RWPE2 (cell line): ENCODE results near the gene NTRK1.

Experiments
- ATAC-seq: fragments of 200-7000 bp; cut with Tn5 transposase; 3 replicates; pipeline ENCODE4 v1.9.1; 2021; ENCODE audit warnings: low read depth
- DNase-seq: peaks from one replicate; pipeline ENCODE4 v3.0.0-alpha.2; 2020; ENCODE audit warnings: low spot score
- H3K27ac ChIP-seq: fragments of 450-650 bp; 2 replicates; pipeline ENCODE4 v1.5.1; 2017; ENCODE audit warnings: mild to moderate bottlenecking; ENCODE audit not compliant: poor library complexity, severe bottlenecking
- H3K27me3 ChIP-seq: fragments of 250-450 bp; sonication (Bioruptor Pico); 2 replicates; pipeline ENCODE4 v1.5.1; 2021; ENCODE audit warnings: mild to moderate bottlenecking, moderate library complexity; ENCODE audit not compliant: insufficient read depth, poor library complexity, severe bottlenecking
- H3K36me3 ChIP-seq: fragments of 250-450 bp; sonication (Bioruptor Pico); 2 replicates; pipeline ENCODE4 v1.5.1; 2020; ENCODE audit warnings: low read depth, mild to moderate bottlenecking, moderate library complexity
- H3K4me1 ChIP-seq: fragments of 250-450 bp; sonication (Bioruptor Pico); 2 replicates; pipeline ENCODE4 v1.5.1; 2021; ENCODE audit warnings: mild to moderate bottlenecking, moderate library complexity; ENCODE audit not compliant: insufficient read depth, poor library complexity, severe bottlenecking
- H3K4me3 ChIP-seq: fragments of 250-450 bp; sonication (Bioruptor Pico); 2 replicates; pipeline ENCODE4 v1.5.1; 2021; ENCODE audit warnings: mild to moderate bottlenecking, moderate library complexity; ENCODE audit not compliant: severe bottlenecking
- H3K9me3 ChIP-seq: fragments of 250-450 bp; sonication (Bioruptor Pico); 2 replicates; pipeline ENCODE4 v1.5.1; 2021; ENCODE audit warnings: mild to moderate bottlenecking, moderate library complexity; ENCODE audit not compliant: severe bottlenecking
- CTCF ChIP-seq: fragments of 450-650 bp; IDR thresholded peaks from one replicate; pipeline ENCODE4 v1.5.1; 2017; ENCODE audit warnings: mild to moderate bottlenecking, moderate library complexity; ENCODE audit not compliant: poor library complexity, severe bottlenecking

The NTRK1 gene

DNA sequence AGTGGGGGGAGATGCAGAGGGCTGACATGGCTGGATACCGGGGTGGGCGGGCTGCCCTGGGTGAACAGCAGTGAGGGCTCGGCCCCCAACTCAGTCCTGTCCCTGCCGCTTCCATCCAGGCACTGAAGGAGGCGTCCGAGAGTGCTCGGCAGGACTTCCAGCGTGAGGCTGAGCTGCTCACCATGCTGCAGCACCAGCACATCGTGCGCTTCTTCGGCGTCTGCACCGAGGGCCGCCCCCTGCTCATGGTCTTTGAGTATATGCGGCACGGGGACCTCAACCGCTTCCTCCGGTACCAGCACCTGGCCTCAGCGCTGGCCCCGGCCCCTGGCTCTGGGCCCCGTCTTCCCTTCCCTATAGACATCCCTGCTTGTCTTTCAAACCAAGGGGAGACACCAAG, 15.6 kb downstream of the NTRK1 start:
- no peaks in the 10 kb centered on the region for H3K36me3 ChIP-seq
- no peak overlapping the region for H3K4me3 ChIP-seq
- no peak for DNase-seq
- ATAC-seq = no peak
- H3K4me1 ChIP-seq = no peaks in the 10 kb centered on the region
- H3K27ac ChIP-seq = no peak overlapping the region
- TF ChIP-seq CTCF = no peak
- H3K27me3 ChIP-seq = no peaks in the 10 kb centered on the region
- H3K9me3 ChIP-seq = no peaks in the 10 kb centered on the region

DNA sequence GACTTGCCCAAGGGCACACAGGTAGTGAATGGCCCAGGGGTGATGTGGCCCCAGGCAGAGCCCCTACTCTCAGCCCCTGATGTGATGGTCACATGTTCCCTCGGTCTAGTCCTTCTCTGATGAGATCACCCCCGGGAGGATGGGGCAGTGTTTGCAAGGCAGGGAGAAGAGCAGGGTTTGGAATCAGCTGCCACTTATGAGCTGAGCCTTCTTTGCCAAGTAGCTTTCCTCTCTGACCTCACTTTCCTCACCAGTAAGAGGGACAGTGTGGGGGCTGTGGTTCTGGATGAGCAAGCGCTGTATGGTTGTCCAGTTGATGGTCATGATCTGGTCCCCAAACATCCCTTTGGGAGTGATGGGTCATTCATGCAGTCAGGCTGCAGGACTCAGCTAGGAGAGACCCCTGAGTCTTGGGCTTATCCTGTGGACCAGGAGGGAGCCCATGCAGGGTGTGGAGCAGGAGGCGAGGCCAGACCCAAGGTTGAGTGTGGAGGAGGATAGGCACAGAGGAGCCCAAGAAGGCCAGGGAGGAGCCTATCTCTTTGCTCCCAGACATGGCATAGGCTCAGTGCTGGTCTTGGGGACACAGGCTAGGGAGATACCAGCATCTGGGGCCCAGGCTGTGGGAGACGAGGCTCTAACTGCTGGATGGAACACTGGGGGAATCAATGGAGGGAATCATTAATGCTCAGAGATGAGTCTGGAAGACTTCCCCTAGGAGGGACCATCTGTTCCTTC, 16.9 kb downstream of the NTRK1 start:
- H3K4me3 ChIP-seq = no peak overlapping the region
- H3K27ac ChIP-seq = no peak overlapping the region
- no peaks in the 10 kb centered on the region for H3K4me1 ChIP-seq
- H3K36me3 ChIP-seq = no peaks in the 10 kb centered on the region
- no peak for ATAC-seq
- no peak for DNase-seq
- no peaks in the 10 kb centered on the region for H3K27me3 ChIP-seq
- no peaks in the 10 kb centered on the region for H3K9me3 ChIP-seq
- no peak for TF ChIP-seq CTCF

- H3K4me1 ChIP-seq = no peaks in the 10 kb centered on the region
- no peak for ATAC-seq
- no peak for DNase-seq
- no peaks in the 10 kb centered on the region for H3K9me3 ChIP-seq
- H3K27me3 ChIP-seq = no peaks in the 10 kb centered on the region
- H3K36me3 ChIP-seq = no peaks in the 10 kb centered on the region
- no peak overlapping the region for H3K4me3 ChIP-seq
- no peak overlapping the region for H3K27ac ChIP-seq
- no peak for TF ChIP-seq CTCF
Measured at GRCh38 chr1:156879876-156880275, 19.2 kb downstream of the NTRK1 start.

- Histone ChIP-seq H3K36me3 (no peaks in the 10 kb centered on the region), H3K9me3 (no peaks in the 10 kb centered on the region), H3K27me3 (no peaks in the 10 kb centered on the region), H3K4me3 (no peak overlapping the region), H3K4me1 (no peaks in the 10 kb centered on the region), H3K27ac (no peak overlapping the region)
- DNase-seq = no peak
- no peak for TF ChIP-seq CTCF
- ATAC-seq = no peak
Measured at GRCh38 chr1:156880473-156880872, 19.8 kb downstream of the NTRK1 start.

- no peak for TF ChIP-seq CTCF
- Histone ChIP-seq H3K36me3 (no peaks in the 10 kb centered on the region), H3K4me1 (no peaks in the 10 kb centered on the region), H3K27ac (no peak overlapping the region), H3K27me3 (no peaks in the 10 kb centered on the region), H3K9me3 (no peaks in the 10 kb centered on the region), H3K4me3 (no peak overlapping the region)
- ATAC-seq (no peak), DNase-seq (no peak)
Measured at GRCh38 chr1:156881101-156881500, 20.4 kb downstream of the NTRK1 start.
